Smooth muscle cell of the brain vasculature (primary cell): ENCODE measurements around the gene PSMD1.
"Not testable (repeated sequence)": the region's sequence is repeated elsewhere in the genome, so short reads cannot be mapped to it uniquely, and the experiment has no call there.

ENCODE experiments used
- DNase-seq: peaks from one replicate; pipeline ENCODE4 v3.0.0-alpha.2; 2012; ENCODE audit warnings: low read depth, low spot score

Gene PSMD1

DNA sequence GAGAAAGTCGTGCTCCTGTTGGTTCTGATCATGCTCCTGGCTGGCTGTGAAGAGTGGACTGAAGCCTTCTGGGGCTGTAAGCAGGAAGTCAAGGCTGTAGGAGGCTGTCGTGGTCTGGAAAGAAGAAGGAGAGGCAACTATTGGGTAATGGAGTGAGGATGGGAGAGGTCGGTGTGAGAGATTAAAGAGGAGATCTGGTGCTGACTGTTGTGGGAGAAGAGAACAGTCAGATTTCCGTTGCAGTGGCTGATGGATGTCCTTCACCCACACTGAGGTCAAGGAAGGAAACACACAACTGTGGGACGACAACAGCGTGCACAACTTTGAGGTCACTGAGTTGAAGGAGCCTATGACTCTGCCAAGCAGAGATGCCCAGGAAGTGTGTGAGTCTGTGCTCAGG, 2.8 kb upstream of the PSMD1 start:
- DNase-seq = no peak

DNA sequence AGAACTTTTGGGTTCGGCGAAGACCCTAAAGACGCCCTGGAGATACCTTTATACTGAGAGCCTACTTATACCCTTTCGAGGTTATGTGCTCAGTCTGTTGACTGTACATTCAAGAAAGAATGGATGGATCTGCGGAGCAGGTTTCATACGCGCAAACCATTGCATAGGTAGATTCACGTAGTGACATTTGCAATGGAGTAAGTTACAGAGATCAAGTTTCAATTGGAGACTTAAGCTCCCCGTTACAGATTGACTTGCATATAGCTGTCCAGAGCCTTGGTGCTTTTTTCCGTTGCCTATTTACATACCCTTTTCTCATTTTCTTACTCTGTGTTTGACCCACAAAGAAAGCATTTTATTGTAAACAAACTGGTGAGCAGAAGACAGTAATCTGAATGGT, 923 bp downstream of the PSMD1 start:
- DNase-seq = no peak

DNA sequence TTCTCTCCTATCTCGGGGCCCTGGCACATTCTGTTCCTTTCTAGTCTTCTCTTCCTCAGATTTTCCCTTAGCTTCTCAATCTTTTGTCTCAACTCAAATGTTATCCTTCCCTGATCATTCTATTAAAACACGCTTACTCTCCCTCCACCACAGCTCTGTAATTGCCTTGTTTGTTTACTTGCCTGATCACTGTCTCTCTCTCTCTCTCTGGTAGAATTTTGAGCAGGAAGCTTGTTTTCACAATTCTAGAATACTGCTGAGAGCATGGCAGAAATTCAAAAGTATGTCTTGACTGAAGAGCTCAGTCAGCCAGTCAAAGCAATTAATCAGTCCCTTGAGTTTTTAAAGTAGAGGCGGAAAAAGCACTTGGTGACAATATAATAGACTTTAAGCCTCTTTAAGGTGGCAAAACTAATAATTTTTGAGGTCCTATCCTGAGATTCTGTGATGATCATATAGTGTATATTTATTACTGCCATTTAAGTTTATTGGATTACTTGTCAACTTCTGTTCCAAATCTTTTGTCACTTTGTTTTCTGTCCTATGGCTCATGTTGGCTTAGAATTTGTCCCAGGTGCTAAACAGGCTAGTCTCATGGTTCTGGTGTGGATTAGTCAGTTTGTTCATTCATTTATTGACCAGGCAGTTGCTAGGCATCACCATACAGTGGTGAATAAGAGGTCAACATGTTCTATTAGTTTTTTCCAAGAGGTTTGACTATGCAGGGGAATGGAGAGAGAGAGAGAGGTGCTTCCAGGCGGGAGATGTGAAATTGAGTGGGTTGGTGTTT, 2.3 kb downstream of the PSMD1 start:
- DNase-seq = no peak

DNA sequence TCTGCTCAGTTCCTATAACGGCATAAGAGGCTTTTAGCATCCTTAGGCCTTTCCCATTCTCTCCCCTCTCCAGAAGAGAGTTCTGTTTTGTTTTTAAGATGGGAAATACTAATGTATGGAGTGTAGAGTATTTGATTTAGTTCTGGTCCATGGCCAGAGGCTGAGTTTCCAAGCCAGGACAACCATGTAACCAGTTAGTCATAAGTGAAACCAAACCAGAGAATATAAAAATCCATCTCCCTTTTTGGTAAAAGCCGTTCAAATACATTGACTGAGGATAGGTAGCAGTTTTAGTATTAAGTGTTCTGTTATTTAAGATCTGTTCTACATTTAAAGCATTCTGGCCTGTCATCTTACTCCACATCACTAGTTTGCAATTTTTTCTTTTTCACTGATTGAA, 3.1 kb downstream of the PSMD1 start:
- no peak for DNase-seq

DNA sequence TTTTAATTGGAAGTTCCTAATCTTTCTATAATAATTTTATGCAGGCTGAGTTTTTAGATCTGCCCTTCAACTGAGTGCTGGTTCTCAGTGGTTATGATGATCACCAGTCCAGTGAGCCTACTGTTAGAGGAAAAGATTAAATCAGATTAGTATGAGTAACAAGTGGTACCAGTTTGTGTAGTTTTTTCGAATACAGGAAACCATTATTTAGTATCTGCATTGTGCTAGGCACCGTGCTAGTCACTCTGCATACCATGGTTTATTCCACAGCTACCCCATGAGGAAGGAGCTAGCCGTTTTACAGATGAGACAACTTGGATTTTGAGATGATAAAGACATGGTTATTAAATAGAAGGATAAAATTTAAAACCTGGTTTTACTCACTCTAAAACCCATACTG, 6.1 kb downstream of the PSMD1 start:
- no peak for DNase-seq

DNA sequence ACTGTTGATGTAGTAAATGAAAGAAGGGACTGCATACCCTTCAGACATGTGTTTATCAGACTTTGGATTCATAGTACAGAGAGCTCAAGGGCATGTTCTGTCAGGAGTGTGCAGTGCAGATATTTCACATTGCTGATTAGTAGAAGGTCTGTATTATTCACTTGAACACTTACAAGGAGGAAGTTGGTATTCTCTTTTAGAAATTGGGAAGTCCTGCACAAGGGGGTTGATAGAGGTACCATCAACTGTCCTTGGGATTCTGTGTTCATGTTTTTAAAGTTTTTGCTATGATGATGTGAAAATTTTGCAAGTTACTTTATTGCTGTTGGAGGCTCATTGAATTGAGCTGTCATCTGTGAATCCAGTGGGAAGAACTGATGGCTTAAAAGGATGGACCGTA, 6.7 kb downstream of the PSMD1 start:
- no peak for DNase-seq

DNA sequence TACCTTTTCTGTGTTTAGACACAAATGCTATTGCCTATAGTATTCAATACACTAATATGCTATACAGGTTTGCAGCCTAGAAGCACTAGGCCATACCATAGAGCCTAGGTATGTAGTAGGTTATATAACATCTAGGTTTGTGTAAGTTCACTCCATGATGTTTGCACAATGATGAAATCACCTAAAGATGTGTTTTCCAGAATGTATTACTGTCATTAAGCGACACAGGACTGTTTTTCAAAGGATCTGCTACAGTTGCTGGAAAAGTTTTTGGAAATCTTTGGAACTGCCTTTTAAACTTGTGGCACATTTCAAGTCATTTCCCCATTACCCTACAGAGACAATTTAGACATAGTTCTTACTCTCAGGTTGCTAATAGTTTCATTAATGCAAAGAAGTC, 9.3 kb downstream of the PSMD1 start:
- DNase-seq = no peak

DNA sequence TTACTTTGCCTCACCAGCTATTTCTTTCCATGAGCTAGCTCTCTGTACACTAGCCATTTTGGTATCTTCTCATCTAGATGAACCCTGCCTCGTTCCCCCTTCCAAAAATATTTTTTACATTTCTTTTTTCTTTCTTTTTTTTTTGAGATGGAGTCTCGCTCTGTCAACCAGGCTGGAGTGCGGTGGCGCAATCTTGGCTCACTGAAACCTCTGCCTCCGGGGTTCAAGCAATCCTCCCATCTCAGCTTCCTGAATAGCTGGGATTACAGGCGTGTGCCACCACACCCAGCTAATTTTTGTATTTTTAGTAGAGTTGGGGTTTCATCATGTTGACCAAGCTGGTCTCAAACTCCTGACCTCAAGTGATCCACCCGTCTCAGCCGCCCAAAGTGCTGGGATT, 10.9 kb downstream of the PSMD1 start:
- not testable (repeated sequence) for DNase-seq

DNA sequence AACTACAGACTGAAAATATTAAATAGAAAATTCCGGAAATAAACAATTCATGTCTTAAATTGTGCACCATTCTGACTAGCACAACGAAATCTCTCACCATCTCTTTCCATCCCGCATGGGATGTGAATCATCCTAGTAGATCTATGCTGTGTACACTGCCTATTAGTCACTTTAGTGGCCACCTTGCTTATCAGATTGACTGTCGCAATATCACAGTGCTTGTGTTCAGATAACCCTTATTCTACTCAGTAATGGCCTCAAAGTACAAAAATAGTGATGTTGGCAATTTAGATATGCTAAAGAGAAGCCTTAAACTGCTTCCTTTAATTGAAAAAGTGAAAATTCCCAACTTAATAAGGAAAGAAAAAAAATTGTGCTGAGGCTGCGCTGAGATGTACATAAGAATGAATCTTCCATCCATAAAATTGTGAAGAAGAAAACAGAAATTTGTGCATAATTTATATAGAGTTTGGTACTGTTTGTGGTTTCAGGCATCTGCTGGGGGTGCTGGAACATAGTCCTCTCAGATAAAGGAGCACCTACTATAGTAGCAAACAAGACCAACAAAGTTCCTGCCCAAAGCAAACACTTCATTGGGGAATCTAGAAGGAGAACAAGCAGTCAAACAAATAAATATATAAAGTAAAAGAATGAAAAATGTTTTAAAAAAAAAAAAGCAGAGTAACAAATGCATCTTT, 12.0 kb downstream of the PSMD1 start:
- DNase-seq = no peak

DNA sequence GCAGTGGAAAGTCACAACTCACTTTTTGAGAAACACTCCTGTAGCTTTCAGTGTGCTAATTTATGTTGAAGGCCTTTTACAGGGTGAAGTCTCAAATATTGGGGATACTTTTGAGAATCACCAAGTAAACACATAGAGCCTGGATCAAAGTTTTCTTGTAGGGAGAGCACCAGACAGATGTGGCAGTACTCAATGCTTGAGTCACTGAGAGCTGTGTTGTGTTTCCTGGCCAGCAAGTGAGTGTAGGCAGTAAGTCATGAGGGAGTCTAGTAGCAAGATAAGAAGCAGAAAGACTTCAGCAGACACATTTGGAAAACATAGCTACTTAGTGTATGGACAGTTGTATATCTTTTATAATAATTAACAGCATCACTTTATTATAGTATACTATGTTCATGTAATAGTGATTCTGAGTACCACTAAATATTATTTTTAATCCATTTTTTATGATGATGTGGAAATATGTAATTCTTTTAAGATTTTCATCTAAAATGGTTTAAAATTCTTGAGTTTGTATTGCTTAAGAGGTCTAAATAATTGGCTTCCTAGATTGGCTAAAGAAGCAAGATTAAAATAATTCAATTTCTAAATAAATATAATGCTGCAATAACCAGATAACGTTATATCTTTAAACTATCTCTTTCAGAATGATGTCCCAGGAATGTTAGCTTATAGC, 12.8 kb downstream of the PSMD1 start:
- DNase-seq = no peak

DNA sequence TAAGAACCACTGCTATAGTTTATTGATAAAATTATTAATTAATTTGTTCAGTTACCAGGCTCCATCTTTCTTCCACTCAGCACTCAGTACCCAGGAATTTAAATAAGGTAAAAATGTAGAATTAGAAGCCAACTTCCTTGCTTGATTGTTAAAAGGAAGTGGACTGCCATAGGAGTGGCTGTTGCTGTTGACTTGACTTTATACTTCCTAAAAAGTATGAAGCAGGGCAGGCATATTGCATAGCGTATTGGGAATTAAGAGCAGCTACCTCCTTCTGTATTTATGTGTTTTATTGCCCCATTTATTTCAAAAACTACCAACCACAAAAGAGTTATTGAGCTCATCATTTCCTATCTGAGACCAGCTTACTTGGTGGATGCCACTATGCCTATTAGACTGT, 27.9 kb downstream of the PSMD1 start:
- no peak for DNase-seq

DNA sequence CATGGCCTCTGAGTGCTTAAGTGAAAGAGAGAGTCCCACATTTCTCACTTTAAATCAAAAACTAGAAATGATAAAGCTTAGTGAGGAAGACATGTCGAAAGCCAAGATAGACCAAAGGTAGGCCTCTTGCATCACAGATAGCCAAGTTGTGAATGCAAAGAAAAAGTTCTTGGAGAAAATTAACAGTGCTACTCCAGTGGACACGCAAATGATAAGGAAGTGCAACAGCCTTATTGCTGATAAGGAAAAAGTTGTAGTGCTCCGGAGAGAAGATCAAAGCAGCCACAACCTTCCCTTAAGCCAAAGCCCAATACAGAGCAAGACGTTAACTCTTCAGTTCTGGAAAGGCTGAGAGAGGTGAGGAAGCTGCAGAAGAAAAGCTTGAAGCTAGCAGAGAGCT, 32.1 kb downstream of the PSMD1 start:
- no peak for DNase-seq

DNA sequence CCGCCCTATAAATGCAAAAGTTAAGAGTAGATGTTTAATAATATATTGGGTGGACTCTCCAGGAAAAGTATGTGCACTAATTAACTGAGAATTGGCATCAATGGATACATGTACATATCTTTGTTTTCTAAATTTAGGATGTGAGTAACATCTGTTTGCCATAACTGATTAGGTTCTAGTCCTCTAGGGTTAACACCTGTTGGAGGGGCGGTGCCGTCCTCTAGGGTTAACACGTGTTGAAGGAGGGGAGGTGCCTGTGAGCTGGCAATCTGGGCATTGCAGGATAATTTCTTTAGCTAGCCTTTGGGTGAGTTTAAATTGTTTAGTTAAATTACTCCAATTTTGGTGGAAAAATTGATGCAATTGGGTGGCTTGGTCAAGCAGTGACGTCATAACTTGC, 37.3 kb downstream of the PSMD1 start:
- no peak for DNase-seq

DNA sequence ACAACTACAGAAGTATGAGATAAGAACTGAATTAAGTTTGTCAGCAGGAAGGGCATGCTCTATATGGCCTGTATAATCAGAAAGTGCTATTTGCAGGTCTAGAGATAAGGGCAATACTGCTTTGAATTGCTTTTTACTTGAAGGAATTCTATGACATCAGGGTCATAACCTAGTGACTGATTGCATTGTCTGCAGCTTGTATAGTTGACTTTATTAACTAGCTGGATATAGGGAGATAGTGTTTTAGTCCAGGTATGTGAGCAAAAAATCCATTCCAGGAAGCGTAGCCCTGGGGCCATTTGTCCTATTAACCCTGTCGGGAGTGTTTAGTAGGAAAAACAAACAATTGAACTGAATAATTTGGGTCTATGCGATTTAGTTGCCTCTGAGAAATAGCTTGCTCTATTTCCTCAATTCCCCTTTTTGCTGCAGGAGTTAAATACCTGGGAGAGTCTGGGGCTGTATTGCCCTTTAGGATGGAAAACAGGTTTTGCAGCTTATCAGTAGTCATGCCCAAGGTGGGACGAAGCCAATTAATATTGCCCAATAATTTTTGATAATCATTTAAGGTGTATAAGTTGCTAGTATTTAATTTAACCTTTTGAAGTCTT, 38.2 kb downstream of the PSMD1 start:
- DNase-seq = no peak

DNA sequence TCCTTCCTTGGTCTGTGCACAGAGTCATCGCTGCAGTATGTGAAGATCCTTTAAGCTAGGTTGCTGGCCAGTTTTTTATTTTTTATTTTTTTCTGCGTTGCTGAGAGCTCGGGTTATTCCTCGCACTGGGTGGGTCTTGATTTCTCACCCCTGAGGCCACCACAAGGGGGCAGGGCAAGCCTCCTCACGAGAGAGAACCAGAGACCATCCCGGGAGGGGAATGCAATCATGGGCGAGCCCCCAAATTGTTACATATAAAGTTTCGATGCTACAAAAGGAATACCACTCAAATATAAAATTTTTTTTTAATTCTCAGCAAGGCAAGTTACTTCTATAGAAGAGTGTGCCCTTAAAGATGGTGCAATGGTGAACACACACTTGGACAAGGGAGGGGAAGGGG, 43.3 kb downstream of the PSMD1 start:
- no peak for DNase-seq

DNA sequence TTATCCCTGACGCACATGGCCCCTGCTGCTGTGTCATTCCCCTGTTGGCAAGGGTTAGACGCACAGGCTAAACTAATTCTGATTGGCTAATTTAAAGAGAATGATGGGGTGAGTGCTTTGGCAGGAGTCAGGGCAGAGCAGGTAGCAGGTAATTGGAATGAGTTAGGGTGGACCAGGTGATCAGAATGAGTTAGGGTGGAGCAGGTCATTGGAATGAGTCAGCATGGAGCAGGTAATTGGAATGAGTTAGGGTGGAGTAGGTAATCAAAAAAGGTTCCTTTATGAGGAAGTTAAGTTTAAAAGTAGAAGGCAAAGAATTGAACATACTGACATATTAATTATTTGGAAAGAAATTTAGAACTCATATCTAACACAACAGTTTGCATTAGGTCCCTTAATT, 43.7 kb downstream of the PSMD1 start:
- not testable (repeated sequence) for DNase-seq

DNA sequence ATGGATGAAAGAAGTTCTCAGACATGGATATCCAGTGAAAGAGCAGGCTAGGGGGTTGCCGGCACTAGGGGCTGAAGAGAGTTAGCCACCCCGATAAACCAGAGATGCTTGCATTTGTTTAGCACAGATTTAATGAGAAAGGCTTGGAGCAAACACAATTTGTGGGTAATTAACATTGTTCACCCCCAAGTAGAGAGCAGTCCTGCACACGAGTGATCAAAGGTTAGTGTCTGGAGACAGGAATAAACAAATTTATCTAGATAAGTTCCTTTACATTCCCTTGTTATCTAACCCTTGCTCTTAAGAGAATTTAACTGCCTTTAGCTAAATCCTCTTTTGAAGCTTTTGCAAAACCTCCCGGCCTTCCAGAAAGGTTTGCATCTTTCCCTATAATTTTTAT, 44.3 kb downstream of the PSMD1 start:
- no peak for DNase-seq

DNA sequence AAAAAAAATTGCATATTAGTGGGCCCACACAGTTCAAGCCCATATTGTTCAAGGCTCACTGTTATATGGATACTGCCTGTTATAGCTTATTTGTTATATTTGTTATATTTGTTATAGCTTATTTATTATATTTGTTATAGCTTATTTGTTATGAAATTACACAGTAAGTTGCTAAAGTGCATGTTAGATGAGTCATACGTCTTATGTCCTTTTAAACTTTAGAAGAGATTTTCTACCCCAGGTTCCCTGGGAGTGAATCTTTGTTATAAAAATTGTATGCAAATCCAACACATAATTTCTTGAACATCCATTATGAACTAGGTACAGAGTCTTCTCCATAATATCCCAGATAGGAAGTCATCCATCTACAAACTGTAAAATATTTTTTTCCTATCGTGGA, 46.1 kb downstream of the PSMD1 start:
- no peak for DNase-seq

DNA sequence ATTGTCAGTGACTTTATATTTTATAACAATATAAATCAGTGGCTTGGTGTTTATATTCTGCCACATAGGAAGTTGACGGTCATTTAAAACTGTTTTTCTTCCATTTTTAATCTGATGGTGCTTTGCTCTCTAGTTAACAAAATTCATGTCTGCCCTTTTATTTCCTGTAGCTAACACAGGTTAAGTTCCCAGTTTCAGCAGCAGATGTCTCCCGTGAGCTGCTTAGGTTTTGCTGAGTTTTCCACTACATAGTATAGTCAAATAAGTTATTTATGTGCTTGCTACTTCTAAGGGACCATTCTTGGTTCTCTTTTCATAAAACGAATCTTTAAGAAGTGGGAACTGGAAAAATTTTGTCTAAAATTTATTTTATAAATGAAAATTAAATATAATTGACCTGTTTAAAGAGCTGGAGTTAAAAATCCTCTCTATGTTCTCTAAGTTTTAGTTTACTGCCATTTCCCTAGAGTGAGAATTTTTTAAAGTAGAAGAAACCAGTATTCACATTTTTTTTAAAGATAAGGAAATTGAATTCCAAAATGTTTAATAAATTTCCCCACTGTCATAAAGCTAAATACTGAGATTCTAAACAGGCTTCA, 47.5 kb downstream of the PSMD1 start:
- DNase-seq = peak; percentile 63

DNA sequence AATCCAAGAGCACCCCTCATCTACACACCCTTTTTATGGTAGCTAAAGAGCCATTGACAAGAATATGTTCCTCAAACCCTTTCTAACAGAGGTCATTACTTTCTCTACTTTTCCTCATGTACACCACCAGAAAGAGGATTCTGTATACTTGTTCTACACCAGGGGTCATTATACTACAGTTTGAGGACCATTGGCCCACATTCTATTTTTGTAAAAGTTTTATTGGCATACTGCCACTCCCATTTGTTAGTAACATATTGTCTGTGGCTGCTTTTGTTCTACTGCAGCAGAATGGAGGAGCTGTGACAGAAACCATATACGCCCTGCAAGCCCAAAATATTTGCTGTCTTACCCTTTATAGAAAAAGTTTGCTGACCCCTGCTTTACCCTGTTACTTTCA, 53.9 kb downstream of the PSMD1 start:
- DNase-seq = peak; percentile 52

DNA sequence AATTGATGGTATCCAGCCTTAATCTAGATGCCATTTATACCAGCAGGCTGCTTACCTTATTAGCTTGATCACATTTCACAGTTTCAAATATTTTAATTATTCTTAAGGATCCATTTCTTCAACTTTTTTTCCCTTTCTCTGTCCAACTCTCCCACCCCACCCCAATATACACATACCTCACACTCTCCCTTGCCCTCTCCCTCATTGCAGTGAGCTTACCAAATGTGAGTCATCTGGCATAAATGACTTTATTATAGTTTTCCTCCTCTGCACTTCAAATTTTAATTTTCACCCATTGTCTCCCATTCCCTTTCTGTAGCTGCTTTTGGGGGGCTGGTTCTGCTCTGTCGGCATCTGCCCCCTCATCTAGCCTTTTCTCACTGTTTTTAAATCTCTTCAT, 55.3 kb downstream of the PSMD1 start:
- no peak for DNase-seq

DNA sequence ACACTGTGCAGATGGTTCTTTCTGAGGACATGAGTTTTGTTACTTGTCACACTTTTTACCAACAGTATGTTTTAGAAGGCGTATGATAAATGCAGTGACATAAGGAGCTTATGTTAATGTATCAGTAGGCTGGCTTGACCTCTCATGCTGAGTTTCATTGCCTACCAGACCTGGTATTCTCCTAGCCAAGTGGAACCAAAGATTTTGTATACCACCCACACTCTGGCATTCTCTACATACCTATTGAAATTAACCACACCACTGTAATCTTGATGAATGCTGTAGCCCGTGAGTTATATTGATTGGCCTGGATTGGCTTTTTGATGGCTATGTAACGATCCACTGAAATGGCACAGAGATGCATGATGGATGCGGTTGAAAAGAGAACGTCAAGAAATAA, 56.8 kb downstream of the PSMD1 start:
- DNase-seq = no peak
